CD14-positive monocyte (primary cell): Measurements from ENCODE around the gene PLA2G4D. TPM values are rescaled to one million over a fixed set of nuclear protein-coding genes. Genes with fewer than 3 reads are reported as not detected.

Experiments used
- DNase-seq, 3 donors: peaks; one replicate each; pipeline ENCODE4 v3.0.0-alpha.2; 2011 to 2022
- H2AFZ ChIP-seq: 2 replicates; pipeline ENCODE4 v1.6.0; 2012; ENCODE audit warnings: mild to moderate bottlenecking, low read depth, low read length, inconsistent platforms; ENCODE audit not compliant: insufficient read depth, poor library complexity, severe bottlenecking
- H3K27ac ChIP-seq, 2 donors: 1 replicate in 1 of 2; 2 replicates in 1 of 2; pipeline ENCODE4 v1.5.1; 2012 to 2013; ENCODE audit warnings: low read length in 2 of 2, control low read depth in 1 of 2, inconsistent platforms in 1 of 2, low read depth in 1 of 2, mild to moderate bottlenecking in 1 of 2
- H3K27me3 ChIP-seq, 2 donors: one replicate each; pipeline versions ENCODE4 v1.6.0 to v1.6.1; 2011 to 2013; ENCODE audit warnings: low read length in 2 of 2; ENCODE audit not compliant: control insufficient read depth in 2 of 2, insufficient read depth in 2 of 2
- H3K36me3 ChIP-seq, 2 donors: replicated peaks in 1 of 2; 1 replicate in 1 of 2; 2 replicates in 1 of 2; pipeline versions ENCODE4 v1.5.1 to v1.6.1; 2012 to 2013; ENCODE audit warnings: low read length in 2 of 2, control low read depth in 1 of 2, inconsistent platforms in 1 of 2, mild to moderate bottlenecking in 1 of 2; ENCODE audit not compliant: insufficient read depth in 2 of 2, control insufficient read depth in 1 of 2
- H3K4me1 ChIP-seq, 2 donors: 1 replicate in 1 of 2; 2 replicates in 1 of 2; pipeline versions ENCODE4 v1.5.1 to v1.6.1; 2012 to 2013; ENCODE audit warnings: low read length in 2 of 2, control low read depth in 1 of 2, inconsistent platforms in 1 of 2, mild to moderate bottlenecking in 1 of 2, moderate library complexity in 1 of 2; ENCODE audit not compliant: insufficient read depth in 2 of 2, control insufficient read depth in 1 of 2
- H3K4me2 ChIP-seq: replicated peaks from 2 replicates; pipeline ENCODE3; 2012; ENCODE audit warnings: low read length, moderate library complexity, mild to moderate bottlenecking; ENCODE audit not compliant: poor library complexity, severe bottlenecking; ENCODE audit errors: extremely low read depth
- H3K4me3 ChIP-seq, 3 experiments: fragments of 200-600 bp in 1 of 3; sonication (generic) in 1 of 3; replicated peaks in 1 of 3; 1 replicate in 2 of 3; 2 replicates in 1 of 3; pipeline ENCODE4 v1.5.1; 2011 to 2013; ENCODE audit warnings: low read length in 3 of 3, mild to moderate bottlenecking in 3 of 3, control low read depth in 2 of 3, low read depth in 2 of 3, inconsistent platforms in 1 of 3, moderate library complexity in 1 of 3
- H3K79me2 ChIP-seq: 2 replicates; pipeline ENCODE4 v1.6.0; 2012; ENCODE audit warnings: mild to moderate bottlenecking, control low read depth, inconsistent platforms, low read length, moderate library complexity; ENCODE audit not compliant: insufficient read depth
- H3K9ac ChIP-seq: 2 replicates; pipeline ENCODE4 v1.6.0; 2017; ENCODE audit warnings: low read length, mild to moderate bottlenecking; ENCODE audit not compliant: insufficient read depth, poor library complexity, severe bottlenecking
- H3K9me3 ChIP-seq, 2 donors: replicated peaks in 1 of 2; 1 replicate in 1 of 2; 2 replicates in 1 of 2; pipeline versions ENCODE4 v1.5.1 to v1.6.1; 2012 to 2013; ENCODE audit warnings: low read length in 2 of 2, control low read depth in 1 of 2; ENCODE audit not compliant: control insufficient read depth in 1 of 2, insufficient read depth in 1 of 2
- H4K20me1 ChIP-seq: 2 replicates; pipeline ENCODE4 v1.6.0; 2012; ENCODE audit warnings: mild to moderate bottlenecking, low read length, control low read depth, moderate library complexity; ENCODE audit not compliant: insufficient read depth
- H3K27ac Mint-ChIP-seq, 7 donors: one replicate each; pipeline ENCODE4 v1.8.0; 2020; ENCODE audit warnings: mild to moderate bottlenecking in 7 of 7, mixed read lengths in 7 of 7, moderate library complexity in 6 of 7, inconsistent platforms in 2 of 7
- H3K27me3 Mint-ChIP-seq, 3 donors: one replicate each; pipeline ENCODE4 v1.8.0; 2021 to 2022; ENCODE audit warnings: low read depth in 3 of 3, mild to moderate bottlenecking in 3 of 3, mixed read lengths in 3 of 3, moderate library complexity in 3 of 3, inconsistent platforms in 1 of 3
- H3K36me3 Mint-ChIP-seq, 2 donors: one replicate each; pipeline ENCODE4 v1.8.0; 2020; ENCODE audit warnings: mixed read lengths in 2 of 2, inconsistent platforms in 1 of 2, mild to moderate bottlenecking in 1 of 2
- H3K4me1 Mint-ChIP-seq: one replicate; pipeline ENCODE4 v1.8.0; 2020; ENCODE audit warnings: mild to moderate bottlenecking, mixed read lengths
- H3K4me3 Mint-ChIP-seq, 2 donors: one replicate each; pipeline ENCODE4 v1.8.0; 2020; ENCODE audit warnings: mild to moderate bottlenecking in 2 of 2, mixed read lengths in 2 of 2, moderate library complexity in 1 of 2
- H3K9me3 Mint-ChIP-seq, 7 donors: one replicate each; pipeline ENCODE4 v1.8.0; 2020 to 2022; ENCODE audit warnings: mixed read lengths in 7 of 7, mild to moderate bottlenecking in 6 of 7, moderate library complexity in 6 of 7, inconsistent platforms in 2 of 7
- CTCF ChIP-seq: fragments of 200-600 bp; IDR thresholded peaks from one replicate; pipeline ENCODE4 v1.8.0; 2022; ENCODE audit warnings: antibody characterized with exemption, mild to moderate bottlenecking
- WGBS: methylation state at CpG from one replicate; pipeline ENCODE4 v1.1.5; 2013; ENCODE audit warnings: missing lambda C conversion rate; ENCODE audit not compliant: insufficient coverage; 5-methylcytosine and 5-hydroxymethylcytosine counted together
- intact Hi-C, 2 donors: fragments of 100-400 bp; cut with micrococcal nuclease; formaldehyde crosslinking; loops; one replicate each; pipeline versions ENCODE4 v1.15.0 to v1.15.1; 2023
- polyA plus RNA-seq, 3 donors: library from polyadenylated mRNA; depleted of rRNA in 1 of 3; unstranded in 2 of 3; stranded (reverse) in 1 of 3; fragments of 300-500 nt in 2 of 3; fragments of >200 nt in 1 of 3; fragmentation: Illumina TruSeq in 2 of 3; gene quantifications; 1 replicate in 2 of 3; 2 replicates in 1 of 3; pipeline ENCODE4 v1.2.3, GENCODE V29; 2012 to 2021

The PLA2G4D gene
- polyA plus RNA-seq, 3 donors = not detected

GRCh38 chr15:42087926-42088800 lies 6.2 kb downstream of the PLA2G4D start:
- Histone ChIP-seq H3K9me3 (no peaks in the 10 kb centered on the region), H3K4me2 (no peak overlapping the region), H4K20me1 (no peaks in the 10 kb centered on the region), H3K27ac (no peak overlapping the region), H3K79me2 (no peaks in the 10 kb centered on the region), H3K9ac (no peak overlapping the region), H3K4me1 (peaks cover 11% of the 10 kb centered on the region in 2 donors), H2AFZ (no peak overlapping the region), H3K27me3 (no peaks in the 10 kb centered on the region), H3K36me3 (no peaks in the 10 kb centered on the region), H3K4me3 (no peak overlapping the region)
- no peak for TF ChIP-seq CTCF
- 81% methylated on average over 7 of the region's 11 CpGs for WGBS
- H3K27me3 Mint-ChIP-seq = peaks cover 7 to 13% (median 9%) of the 10 kb centered on the region in 3 donors
- peaks cover 20% of the 10 kb centered on the region for H3K4me1 Mint-ChIP-seq
- no peak for DNase-seq
- peaks cover 0 to 3% (median 0%) of the 10 kb centered on the region in 7 donors for H3K9me3 Mint-ChIP-seq
- no peak overlapping the region for H3K27ac Mint-ChIP-seq
- H3K36me3 Mint-ChIP-seq = no peaks in the 10 kb centered on the region
- H3K4me3 Mint-ChIP-seq = no peak overlapping the region
- intact Hi-C loops = loop anchor here in 1 of 2 donors (10.0 kb wide), 1 partner anchor 103 kb away; no protein-coding TSS in a partner anchor

- no peaks in the 10 kb centered on the region for H3K36me3 Mint-ChIP-seq
- 97% methylated on average over 13 of the region's 13 CpGs for WGBS
- no peak overlapping the region for H3K4me2 ChIP-seq
- no peaks in the 10 kb centered on the region for H4K20me1 ChIP-seq
- H3K27ac Mint-ChIP-seq = no peak overlapping the region
- no peak for DNase-seq
- H3K79me2 ChIP-seq = no peaks in the 10 kb centered on the region
- peaks cover 20% of the 10 kb centered on the region for H3K4me1 Mint-ChIP-seq
- H3K27me3 Mint-ChIP-seq = peaks cover 7 to 13% (median 9%) of the 10 kb centered on the region in 3 donors
- H3K4me1 ChIP-seq = peaks cover 11% of the 10 kb centered on the region in 2 donors
- H3K9me3 Mint-ChIP-seq = peaks cover 0 to 3% (median 0%) of the 10 kb centered on the region in 7 donors
- no peak overlapping the region for H3K9ac ChIP-seq
- H3K27me3 ChIP-seq = no peaks in the 10 kb centered on the region
- no peaks in the 10 kb centered on the region for H3K36me3 ChIP-seq
- no peak for TF ChIP-seq CTCF
- H3K27ac ChIP-seq = no peak overlapping the region
- no peak overlapping the region for H3K4me3 Mint-ChIP-seq
- no peak overlapping the region for H2AFZ ChIP-seq
- no peaks in the 10 kb centered on the region for H3K9me3 ChIP-seq
- intact Hi-C loops = loop anchor here in 1 of 2 donors (10.0 kb wide), 1 partner anchor 103 kb away; no protein-coding TSS in a partner anchor
- no peak overlapping the region for H3K4me3 ChIP-seq
These were observed 6.9 kb downstream of the PLA2G4D start for GRCh38 chr15:42087460-42087859.
